Activated T-cell treated with anti-CD3 and anti-CD28 coated beads, Interleukin-2, amount 50 U/mL, for 4 hours (primary cell): ENCODE results near the gene GUCY2D. TPM values are rescaled to one million over a fixed set of nuclear protein-coding genes. Genes with fewer than 3 reads are reported as not detected.
"Not testable (repeated sequence)": the region's sequence is repeated elsewhere in the genome, so short reads cannot be mapped to it uniquely, and the experiment has no call there.

Experiments used
- ATAC-seq, 2 donors: fragments of 200-7000 bp; cut with Tn5 transposase; one replicate each; pipeline ENCODE4 v1.10.0; 2021
- DNase-seq: peaks from one replicate; pipeline ENCODE4 v3.0.0-alpha.2; 2020
- H3K27me3 Mint-ChIP-seq: one replicate; pipeline ENCODE4 v1.8.0; 2021; ENCODE audit warnings: low read depth, mixed read lengths
- H3K36me3 Mint-ChIP-seq: one replicate; pipeline ENCODE4 v1.8.0; 2022; ENCODE audit warnings: mixed read lengths; ENCODE audit not compliant: insufficient read depth
- H3K4me1 Mint-ChIP-seq: one replicate; pipeline ENCODE4 v1.8.0; 2021; ENCODE audit warnings: low read depth, mixed read lengths
- H3K4me3 Mint-ChIP-seq: one replicate; pipeline ENCODE4 v1.8.0; 2021; ENCODE audit warnings: mild to moderate bottlenecking, moderate library complexity, mixed read lengths
- H3K9me3 Mint-ChIP-seq: one replicate; pipeline ENCODE4 v1.8.0; 2021; ENCODE audit warnings: mixed read lengths
- total RNA-seq, 3 donors: library from RNA; stranded (reverse); gene quantifications; one replicate each; pipeline ENCODE4 v1.2.1, GENCODE V29; 2021

Gene GUCY2D
- total RNA-seq, 3 donors from 2014 or later = 0.46 TPM; not detected in 2

DNA sequence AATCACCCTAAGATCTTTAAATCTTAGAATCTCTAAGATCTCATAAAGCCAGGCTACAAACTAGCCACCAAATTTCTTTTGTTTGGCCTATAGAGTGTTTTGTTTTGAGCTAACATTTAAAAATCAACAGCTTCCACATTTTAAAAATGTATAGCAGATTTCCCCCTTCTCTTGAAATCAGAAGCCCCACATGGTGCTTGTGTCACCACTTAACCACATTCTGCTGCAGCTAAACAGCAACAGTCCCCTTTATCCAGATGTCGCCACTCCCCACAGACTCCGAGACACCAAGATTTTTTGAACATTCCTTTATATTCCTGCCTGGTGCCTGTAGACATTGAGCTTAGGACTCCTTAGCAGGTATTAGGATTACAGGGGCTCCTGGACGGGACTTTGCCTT lies 16.0 kb downstream of the GUCY2D start:
- DNase-seq = no peak
- ATAC-seq = no peak
- Mint-ChIP-seq H3K36me3 (no peaks in the 10 kb centered on the region), H3K4me3 (no peak overlapping the region), H3K9me3 (no peaks in the 10 kb centered on the region), H3K27me3 (peaks cover 25% of the 10 kb centered on the region), H3K4me1 (peaks cover 3% of the 10 kb centered on the region)

DNA sequence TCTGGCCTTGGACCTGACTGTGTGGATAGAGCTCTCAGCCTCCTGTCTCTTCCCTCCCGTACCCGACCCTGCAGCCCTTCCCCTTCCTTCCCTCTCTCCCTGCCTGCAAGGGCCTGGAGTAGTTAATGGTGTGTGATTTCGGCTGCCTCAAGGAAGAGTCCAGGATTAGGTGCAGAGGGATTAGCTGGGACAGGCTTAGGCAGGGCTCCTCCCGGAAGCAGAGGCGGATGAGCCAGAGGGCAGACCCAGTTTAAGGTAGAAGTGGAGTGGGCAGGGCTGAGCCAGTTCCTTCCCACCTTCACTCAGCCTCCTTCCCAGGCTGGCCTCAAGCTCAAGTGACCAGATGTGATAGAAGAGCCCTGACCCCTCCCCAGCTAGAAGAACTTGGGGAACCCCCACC lies 16.8 kb downstream of the GUCY2D start:
- no peak for DNase-seq
- Mint-ChIP-seq H3K9me3 (no peaks in the 10 kb centered on the region), H3K4me3 (no peak overlapping the region), H3K36me3 (no peaks in the 10 kb centered on the region), H3K27me3 (peaks cover 22% of the 10 kb centered on the region), H3K4me1 (peaks cover 3% of the 10 kb centered on the region)
- no peak for ATAC-seq

DNA sequence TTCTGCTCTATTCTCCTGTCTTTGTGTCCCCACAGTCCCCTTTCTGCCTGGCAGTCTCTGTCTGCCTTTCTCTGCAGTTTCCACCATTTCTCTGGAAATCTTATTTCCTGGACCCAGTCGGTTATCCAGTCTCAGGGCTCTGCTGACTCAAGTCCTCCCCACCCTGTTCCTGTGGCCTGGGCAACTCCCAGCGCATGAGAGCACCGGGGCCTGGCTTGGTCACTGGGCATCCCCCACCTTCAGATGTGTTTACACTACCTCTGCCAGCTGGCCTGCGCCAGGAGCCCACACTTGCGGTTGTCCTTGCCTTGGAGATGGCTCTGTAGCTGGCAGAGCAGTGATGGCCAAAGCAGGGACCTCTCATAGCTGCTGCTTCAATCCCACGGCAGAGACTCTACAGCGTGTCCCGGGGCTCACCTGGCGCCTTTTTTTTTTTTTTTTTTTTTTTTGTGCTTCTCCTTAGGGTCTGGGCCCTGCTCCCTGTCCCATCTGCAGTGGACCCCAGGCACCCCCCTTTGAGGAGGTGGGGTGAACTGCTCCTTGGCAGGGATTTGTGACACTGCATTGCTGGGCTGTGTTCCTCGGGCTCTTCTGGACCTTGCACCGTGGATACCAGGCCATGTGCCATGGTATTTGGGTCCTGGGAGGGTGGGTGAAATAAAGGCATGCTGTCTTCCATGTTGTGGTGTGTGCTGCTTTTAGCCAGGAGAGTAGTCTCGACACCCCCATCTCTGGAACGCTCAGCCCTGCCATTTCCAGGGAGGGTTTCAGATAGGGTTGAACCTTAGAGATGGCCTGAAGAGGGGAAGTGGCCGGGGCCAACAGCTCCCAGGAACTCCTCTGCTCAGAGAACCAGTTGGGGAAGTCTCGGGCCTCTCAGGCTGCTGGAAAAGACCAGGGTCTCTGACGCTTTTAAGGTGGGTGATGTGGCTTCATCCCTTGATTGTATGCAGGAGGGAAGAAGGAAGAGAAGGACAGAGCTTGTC lies 17.5 kb downstream of the GUCY2D start:
- DNase-seq (no peak), ATAC-seq (no peak)
- Mint-ChIP-seq H3K4me1 (peaks cover 3% of the 10 kb centered on the region), H3K4me3 (no peak overlapping the region), H3K27me3 (peaks cover 20% of the 10 kb centered on the region), H3K36me3 (no peaks in the 10 kb centered on the region), H3K9me3 (no peaks in the 10 kb centered on the region)

DNA sequence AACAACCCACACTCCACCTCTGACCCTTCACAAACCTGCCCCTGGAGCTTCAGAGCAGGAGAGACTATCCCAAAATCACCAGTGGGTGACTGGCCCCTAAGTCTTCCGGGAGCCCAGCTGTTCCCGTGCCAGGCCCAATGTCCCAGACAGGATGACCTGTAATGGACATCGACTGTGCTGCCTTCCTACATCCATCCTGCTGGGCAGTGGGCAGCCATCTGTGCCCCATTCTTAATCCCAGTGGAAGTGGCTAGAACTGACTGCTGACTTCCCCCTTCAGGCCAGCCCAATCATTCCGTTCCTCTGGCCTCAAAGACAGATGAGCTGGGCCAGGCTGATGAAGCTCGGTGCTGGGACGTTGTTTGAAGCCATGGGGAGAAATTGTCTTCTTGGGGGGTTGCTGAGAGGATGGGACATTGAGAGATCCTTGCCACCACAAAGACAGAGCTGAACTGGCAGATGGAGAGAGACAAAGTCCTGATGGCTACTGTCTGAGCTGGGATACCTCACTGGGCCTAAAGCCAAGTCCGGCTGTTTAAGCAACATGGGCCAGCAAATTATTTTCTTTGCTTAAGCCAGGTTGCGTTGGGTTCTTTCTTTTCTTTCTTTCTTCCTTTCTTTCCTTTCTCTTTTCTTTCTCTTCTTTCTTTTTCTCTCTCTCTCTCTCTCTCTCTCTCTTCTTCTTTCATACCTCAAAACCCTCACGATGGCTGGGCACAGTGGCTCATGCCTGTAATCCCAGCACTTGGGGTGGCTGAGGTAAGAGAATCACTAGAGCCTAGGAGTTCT lies 18.6 kb downstream of the GUCY2D start:
- no peak for DNase-seq
- Mint-ChIP-seq H3K9me3 (no peaks in the 10 kb centered on the region), H3K4me1 (peaks cover 3% of the 10 kb centered on the region), H3K4me3 (no peak overlapping the region), H3K27me3 (peaks cover 18% of the 10 kb centered on the region), H3K36me3 (no peaks in the 10 kb centered on the region)
- no peak for ATAC-seq

DNA sequence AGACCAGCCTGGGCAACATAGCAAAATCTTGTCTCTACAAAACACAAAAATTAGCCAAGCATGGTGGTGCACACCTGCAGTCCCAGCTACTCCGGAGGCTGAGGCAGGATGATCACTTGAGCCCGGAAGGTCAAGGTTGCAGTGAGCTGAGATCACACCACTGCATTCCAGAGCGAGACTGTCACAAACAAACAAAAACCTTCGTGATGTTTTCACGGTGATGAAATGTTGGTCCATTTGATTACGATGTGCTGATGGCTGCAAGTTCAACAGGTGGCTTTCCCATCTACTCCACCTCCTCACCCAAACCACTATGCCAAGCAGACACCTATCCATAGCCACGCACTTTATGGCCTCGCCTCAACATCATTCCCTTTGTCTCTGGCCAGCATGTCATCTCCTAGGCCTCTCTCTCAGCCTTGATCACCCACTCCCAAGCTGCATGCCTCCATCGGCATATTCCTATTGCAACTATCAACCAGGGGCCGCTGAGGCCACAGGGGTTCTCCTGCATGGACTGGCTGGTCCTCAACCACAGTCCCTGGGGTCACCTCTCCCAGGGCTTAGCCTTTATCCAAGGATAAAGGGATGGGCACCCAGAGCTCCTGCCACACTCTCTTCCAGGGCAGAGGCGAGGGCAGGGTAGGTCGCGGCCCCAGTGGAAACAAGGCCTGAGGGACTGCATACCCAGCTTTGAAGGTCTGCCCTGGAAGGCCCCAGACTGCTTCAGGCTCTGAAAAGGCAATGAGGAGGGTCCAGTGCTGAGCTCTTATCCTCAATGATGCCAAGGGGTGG lies 19.3 kb downstream of the GUCY2D start:
- no peaks in the 10 kb centered on the region for H3K4me1 Mint-ChIP-seq
- DNase-seq = no peak
- no peak for ATAC-seq
- H3K27me3 Mint-ChIP-seq = peaks cover 15% of the 10 kb centered on the region
- no peaks in the 10 kb centered on the region for H3K36me3 Mint-ChIP-seq
- H3K4me3 Mint-ChIP-seq = no peak overlapping the region
- no peaks in the 10 kb centered on the region for H3K9me3 Mint-ChIP-seq

DNA sequence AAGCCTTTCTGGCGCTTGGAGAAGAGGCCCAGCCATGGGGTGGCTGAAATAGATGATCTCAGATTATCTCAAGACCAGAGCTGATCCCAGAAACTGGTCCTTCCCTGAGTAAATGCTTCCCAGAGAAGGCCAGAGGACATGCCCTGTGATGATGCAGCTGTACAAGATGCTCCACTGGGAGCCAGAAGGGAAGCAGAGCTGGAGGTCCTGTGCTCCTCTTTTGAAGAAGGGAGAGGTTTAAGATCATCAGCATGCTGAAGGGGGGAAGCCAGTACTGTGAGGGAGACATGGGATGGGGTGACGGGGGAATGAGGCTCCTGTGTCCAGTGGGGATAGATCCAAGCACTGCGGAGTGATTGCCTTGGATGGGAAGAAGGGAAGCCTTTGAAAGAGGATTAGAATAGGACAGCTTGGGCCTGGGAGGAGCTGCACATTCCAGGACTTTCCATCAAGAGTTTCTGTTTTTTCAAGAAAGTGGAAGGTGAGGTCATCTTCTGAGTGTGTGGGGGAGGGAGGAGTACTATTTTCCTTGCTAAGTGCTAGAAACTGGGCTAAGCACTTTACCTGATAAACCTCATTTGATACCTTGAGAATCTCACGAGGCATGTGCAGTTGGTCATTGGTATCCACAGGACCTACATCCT lies 20.1 kb downstream of the GUCY2D start:
- ATAC-seq (no peak), DNase-seq (no peak)
- Mint-ChIP-seq H3K4me1 (no peaks in the 10 kb centered on the region), H3K9me3 (no peaks in the 10 kb centered on the region), H3K36me3 (no peaks in the 10 kb centered on the region), H3K4me3 (no peak overlapping the region), H3K27me3 (peaks cover 13% of the 10 kb centered on the region)

DNA sequence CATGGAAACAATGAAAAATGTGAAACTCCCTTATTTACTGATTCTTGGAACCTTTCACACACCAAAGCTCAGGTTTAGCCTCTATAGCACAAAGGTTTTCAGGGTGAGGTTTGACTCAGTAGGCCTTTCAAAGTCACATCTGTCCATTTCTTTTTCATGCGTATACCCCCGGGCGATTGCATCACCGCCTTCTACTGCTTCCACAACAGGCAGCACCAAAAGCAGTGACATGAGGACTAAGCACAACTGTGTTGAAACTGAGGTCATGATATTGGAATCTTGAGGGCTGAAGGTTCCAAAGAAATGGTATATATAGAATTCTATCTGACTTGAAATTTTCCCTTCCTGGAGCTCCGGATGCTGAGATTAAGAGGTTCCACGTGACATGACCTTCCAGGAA lies 21.7 kb downstream of the GUCY2D start:
- H3K4me3 Mint-ChIP-seq, ATAC-seq, H3K36me3 Mint-ChIP-seq, H3K4me1 Mint-ChIP-seq, H3K9me3 Mint-ChIP-seq, DNase-seq: not testable (repeated sequence)
- H3K27me3 Mint-ChIP-seq = peaks cover 26% of the 10 kb centered on the region

DNA sequence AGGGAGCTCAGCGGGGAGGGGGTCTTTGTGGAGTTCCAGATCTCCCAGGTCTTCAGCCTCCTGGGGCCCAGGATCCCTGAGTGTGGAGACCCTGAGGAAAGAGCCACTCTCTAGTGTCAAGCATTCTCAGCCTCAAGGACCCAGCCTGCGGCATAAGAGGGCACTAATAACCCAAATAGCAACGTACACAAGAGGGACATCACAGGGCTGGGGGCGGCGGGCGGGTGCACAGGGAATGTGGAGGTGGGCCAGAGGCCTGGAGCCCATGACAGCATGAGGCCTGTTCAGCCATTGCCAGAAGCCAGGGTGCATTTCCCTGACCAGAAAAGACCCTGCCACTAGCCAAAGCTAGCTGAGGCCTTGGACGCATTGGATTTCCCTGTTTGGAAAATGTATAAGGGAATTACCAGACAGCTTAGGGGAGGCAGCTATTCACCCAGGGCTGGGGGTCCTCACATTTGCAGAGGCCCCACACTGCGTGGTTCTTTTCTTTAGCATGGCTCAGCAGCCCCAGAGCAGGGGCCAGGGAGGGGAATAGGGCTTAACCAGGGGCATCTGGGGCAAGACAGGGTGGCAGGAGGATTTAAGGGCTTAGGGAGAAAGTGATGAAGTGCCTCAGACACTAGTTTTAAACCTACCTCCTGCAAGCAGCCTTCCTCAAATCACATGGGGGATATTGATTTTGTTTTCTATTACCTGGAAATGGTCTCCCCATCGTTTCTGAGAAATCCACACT lies 22.9 kb downstream of the GUCY2D start:
- ATAC-seq = no peak

DNA sequence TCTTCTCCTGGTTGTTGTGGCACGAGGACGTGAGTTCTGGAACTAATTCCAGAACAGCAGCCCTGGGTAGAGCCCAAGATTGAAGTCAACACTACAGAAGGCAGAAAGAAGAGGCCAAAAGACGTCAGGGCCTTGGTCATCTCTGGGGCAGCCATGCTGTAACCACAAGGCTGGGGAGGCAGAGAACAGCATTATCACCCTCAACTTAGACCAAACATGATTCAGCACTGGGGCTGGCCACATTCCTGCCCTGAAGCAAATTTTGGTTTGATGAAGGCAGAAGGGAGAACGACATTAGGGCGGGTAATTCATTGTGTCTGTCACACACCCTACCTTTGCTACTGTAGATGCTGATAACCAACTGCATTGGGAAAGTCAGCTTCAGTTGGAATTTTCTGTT lies 26.7 kb downstream of the GUCY2D start:
- peaks cover 47% of the 10 kb centered on the region for H3K27me3 Mint-ChIP-seq
- no peaks in the 10 kb centered on the region for H3K36me3 Mint-ChIP-seq
- DNase-seq = no peak
- no peaks in the 10 kb centered on the region for H3K4me1 Mint-ChIP-seq
- H3K9me3 Mint-ChIP-seq = no peaks in the 10 kb centered on the region
- H3K4me3 Mint-ChIP-seq = no peak overlapping the region
- no peak for ATAC-seq

More for the DNA sequence above, 22.9 kb downstream of the GUCY2D start:
- Mint-ChIP-seq H3K36me3 (no peaks in the 10 kb centered on the region), H3K27me3 (peaks cover 28% of the 10 kb centered on the region), H3K4me1 (no peaks in the 10 kb centered on the region), H3K4me3 (no peak overlapping the region), H3K9me3 (no peaks in the 10 kb centered on the region)
- no peak for DNase-seq

DNA sequence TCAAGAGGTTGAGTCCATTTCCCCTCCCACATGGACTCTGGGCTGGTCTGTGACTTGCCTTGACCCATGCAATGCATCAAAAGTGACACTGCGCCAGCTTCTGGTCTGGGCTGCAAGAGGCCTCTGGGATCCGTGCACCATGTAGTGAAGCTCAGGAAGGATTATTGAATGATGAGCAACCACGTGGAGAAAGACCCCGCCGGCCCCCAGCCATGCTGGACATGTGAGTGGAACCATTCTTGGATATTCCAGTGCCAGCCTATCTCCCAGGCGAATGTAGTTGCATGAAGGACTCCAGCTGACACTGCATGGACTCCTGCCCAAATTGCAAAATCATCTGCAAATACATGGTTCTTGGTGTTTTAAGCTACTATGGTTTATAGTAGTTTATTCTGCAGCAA lies 28.8 kb downstream of the GUCY2D start:
- ATAC-seq = no peak
- Mint-ChIP-seq H3K9me3 (no peaks in the 10 kb centered on the region), H3K4me3 (no peak overlapping the region), H3K4me1 (no peaks in the 10 kb centered on the region), H3K36me3 (no peaks in the 10 kb centered on the region), H3K27me3 (peaks cover 41% of the 10 kb centered on the region)
- no peak for DNase-seq

DNA sequence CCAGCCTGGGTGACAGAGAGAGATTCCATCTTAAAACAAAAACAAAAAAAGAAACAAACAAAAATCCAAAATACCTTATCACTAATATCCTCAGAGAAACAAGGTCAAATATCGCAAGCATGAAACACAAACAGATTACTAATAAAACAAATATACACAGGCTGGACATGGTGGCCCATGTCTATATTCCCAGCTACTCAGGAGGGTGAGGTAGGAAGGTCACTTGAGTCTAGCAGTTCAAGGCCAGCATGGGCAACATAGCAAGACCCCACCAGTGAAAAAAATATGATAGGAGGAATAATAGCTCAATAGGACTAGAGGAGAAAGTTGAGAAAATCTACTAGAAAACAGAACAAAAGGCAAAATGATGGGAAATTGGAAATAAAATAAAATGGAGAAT lies 29.5 kb downstream of the GUCY2D start:
- DNase-seq (no peak), ATAC-seq (no peak)
- Mint-ChIP-seq H3K4me1 (no peaks in the 10 kb centered on the region), H3K9me3 (no peaks in the 10 kb centered on the region), H3K36me3 (no peaks in the 10 kb centered on the region), H3K27me3 (peaks cover 41% of the 10 kb centered on the region), H3K4me3 (no peak overlapping the region)

DNA sequence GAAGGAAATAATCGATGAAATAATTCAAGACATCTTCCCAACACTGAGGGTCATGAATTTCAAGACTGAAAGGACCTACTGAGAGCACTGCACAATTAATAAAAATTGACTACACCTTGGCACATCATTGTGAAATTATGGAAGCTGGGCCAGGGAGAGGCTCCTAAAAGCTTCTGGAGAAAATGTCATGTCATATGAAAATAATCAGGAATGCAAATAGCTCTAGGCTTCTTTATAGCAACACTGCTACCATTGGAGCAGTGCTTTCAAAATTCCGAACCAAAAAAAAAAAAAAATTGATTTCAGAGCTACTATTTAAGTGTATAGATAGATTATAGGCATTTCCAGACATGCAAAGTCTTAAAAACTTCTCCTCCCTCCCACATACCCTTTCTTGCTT lies 30.0 kb downstream of the GUCY2D start:
- no peak for DNase-seq
- no peak for ATAC-seq
- H3K9me3 Mint-ChIP-seq = no peaks in the 10 kb centered on the region
- H3K4me1 Mint-ChIP-seq = no peaks in the 10 kb centered on the region
- H3K4me3 Mint-ChIP-seq = no peak overlapping the region
- H3K27me3 Mint-ChIP-seq = peaks cover 43% of the 10 kb centered on the region
- peaks cover 2% of the 10 kb centered on the region for H3K36me3 Mint-ChIP-seq

DNA sequence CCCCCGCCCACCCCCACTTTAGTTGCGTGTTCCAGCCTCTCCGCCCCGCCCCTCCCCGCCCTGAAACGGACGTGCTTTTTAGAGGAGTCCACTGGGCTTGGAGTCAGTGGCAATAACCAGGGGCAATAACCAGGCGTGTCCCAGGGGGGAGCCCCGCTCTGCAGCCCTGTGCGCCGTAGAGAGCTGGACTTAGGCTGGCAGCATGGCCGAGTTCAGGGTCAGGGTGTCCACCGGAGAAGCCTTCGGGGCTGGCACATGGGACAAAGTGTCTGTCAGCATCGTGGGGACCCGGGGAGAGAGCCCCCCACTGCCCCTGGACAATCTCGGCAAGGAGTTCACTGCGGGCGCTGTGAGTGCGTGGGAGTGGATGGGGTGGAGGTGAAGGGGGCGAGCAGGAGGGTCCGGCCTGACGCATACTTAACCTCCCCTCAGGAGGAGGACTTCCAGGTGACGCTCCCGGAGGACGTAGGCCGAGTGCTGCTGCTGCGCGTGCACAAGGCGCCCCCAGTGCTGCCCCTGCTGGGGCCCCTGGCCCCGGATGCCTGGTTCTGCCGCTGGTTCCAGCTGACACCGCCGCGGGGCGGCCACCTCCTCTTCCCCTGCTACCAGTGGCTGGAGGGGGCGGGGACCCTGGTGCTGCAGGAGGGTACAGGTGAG lies 36.7 kb downstream of the GUCY2D start, which contains the start of gene ALOX15B:
Gene ALOX15B, plus strand, starts transcription at position 106 of the 657 bp plus-strand sequence. Its CDS starts 97 bp downstream, at position 203.
- peaks cover 27% of the 10 kb centered on the region for H3K27me3 Mint-ChIP-seq
- ATAC-seq (peak in 1 of 2 donors; percentile 46), DNase-seq (no peak)
- peaks cover 2% of the 10 kb centered on the region for H3K36me3 Mint-ChIP-seq
- no peaks in the 10 kb centered on the region for H3K9me3 Mint-ChIP-seq
- no peak within 1 kb of the TSS for H3K4me3 Mint-ChIP-seq
- H3K4me1 Mint-ChIP-seq = no peaks in the 10 kb centered on the region
